ENCODE results near the gene FOXP1.

The FOXP1 gene

GRCh38 chr3:71397726-71398125, 185.8 kb downstream of the FOXP1 start:
- TF ChIP-seq TAF1 (IDR thresholded peaks at IDR 0.05; ENCODE audit: borderline replicate concordance, insufficient read depth, low read length) (no peak), FOXP2 (optimal IDR thresholded peaks at IDR 0.05; ENCODE audit: borderline replicate concordance, extremely low read depth, extremely low read length, insufficient read depth) (no peak), SIN3A (IDR thresholded peaks at IDR 0.05; ENCODE audit: borderline replicate concordance, insufficient read depth, low read length) (no peak), POLR2AphosphoS5 (IDR thresholded peaks at IDR 0.05; ENCODE audit: low read depth, low read length) (no peak), REST (IDR thresholded peaks at IDR 0.05; ENCODE audit: insufficient read depth in 1 of 2, low read depth in 2 of 2, low read length in 2 of 2) (no peak)

- TF ChIP-seq FOXP2 (optimal IDR thresholded peaks at IDR 0.05; ENCODE audit: borderline replicate concordance, extremely low read depth, extremely low read length, insufficient read depth) = no peak
- no peak for TF ChIP-seq POLR2AphosphoS5 (IDR thresholded peaks at IDR 0.05; ENCODE audit: low read depth, low read length)
- TF ChIP-seq SIN3A (IDR thresholded peaks at IDR 0.05; ENCODE audit: borderline replicate concordance, insufficient read depth, low read length) = no peak
- TF ChIP-seq TAF1 (IDR thresholded peaks at IDR 0.05; ENCODE audit: borderline replicate concordance, insufficient read depth, low read length) = no peak
- TF ChIP-seq REST (IDR thresholded peaks at IDR 0.05; ENCODE audit: insufficient read depth in 1 of 2, low read depth in 2 of 2, low read length in 2 of 2) = no peak
These were observed 186.5 kb downstream of the FOXP1 start for GRCh38 chr3:71397046-71397445.

- TF ChIP-seq TAF1 (IDR thresholded peaks at IDR 0.05; ENCODE audit: borderline replicate concordance, insufficient read depth, low read length) (no peak), REST (IDR thresholded peaks at IDR 0.05; ENCODE audit: insufficient read depth in 1 of 2, low read depth in 2 of 2, low read length in 2 of 2) (no peak), FOXP2 (optimal IDR thresholded peaks at IDR 0.05; ENCODE audit: borderline replicate concordance, extremely low read depth, extremely low read length, insufficient read depth) (no peak), SIN3A (IDR thresholded peaks at IDR 0.05; ENCODE audit: borderline replicate concordance, insufficient read depth, low read length) (no peak), POLR2AphosphoS5 (IDR thresholded peaks at IDR 0.05; ENCODE audit: low read depth, low read length) (no peak)
These were observed 187.4 kb downstream of the FOXP1 start for GRCh38 chr3:71395927-71396695.

- TF ChIP-seq POLR2AphosphoS5 (IDR thresholded peaks at IDR 0.05; ENCODE audit: low read depth, low read length) (no peak), REST (IDR thresholded peaks at IDR 0.05; ENCODE audit: insufficient read depth in 1 of 2, low read depth in 2 of 2, low read length in 2 of 2) (no peak), SIN3A (IDR thresholded peaks at IDR 0.05; ENCODE audit: borderline replicate concordance, insufficient read depth, low read length) (no peak), TAF1 (IDR thresholded peaks at IDR 0.05; ENCODE audit: borderline replicate concordance, insufficient read depth, low read length) (no peak), FOXP2 (optimal IDR thresholded peaks at IDR 0.05; ENCODE audit: borderline replicate concordance, extremely low read depth, extremely low read length, insufficient read depth) (no peak)
These were observed 188.1 kb downstream of the FOXP1 start for GRCh38 chr3:71395470-71395869.
